Measurements from ENCODE around the gene SLC25A47.

DNA sequence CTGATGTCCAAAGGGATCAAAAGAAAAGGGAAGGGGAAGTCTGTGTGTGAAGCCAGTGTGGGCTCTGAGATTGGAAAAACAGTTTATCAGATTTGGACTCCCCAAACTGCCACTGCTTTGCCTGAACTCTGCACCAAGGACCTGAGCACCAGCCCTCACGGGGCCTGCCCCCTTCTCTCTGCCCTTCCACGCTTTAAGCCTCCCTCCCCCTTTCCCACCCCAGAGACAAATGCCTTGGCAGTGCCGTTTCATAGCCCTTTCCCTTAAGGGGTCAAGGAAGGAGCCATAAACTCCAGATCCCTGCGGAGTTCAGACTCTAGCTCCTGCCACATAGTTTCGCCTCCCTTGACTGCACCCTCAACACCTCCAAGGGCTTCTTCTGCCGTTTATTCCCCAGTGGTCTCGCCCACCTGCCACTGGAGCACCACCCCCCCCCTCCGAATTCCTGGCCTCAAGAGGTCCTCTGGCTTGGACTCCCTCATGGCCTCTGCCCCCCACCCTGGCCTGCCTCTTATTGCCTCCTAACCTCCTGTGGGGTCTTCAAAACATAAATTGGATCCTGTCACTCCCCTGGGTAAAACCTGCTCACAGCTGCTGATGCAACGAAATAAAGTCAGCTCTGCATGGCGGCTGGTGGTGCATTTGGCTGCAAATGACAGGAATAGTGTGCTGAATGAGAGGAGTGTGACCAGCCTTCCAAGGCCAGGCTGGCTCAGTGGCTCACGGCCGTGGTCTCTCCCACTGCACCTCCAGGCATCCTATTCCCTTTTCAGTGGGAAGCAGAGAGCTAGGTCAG, 35.7 kb upstream of the SLC25A47 start:
- TF ChIP-seq POLR2A (IDR thresholded peaks at IDR 0.05; ENCODE audit: low read depth, low read length) (no peak), POLR2AphosphoS5 (IDR thresholded peaks at IDR 0.05; ENCODE audit: low read depth, low read length) (no peak), TAF1 (IDR thresholded peaks at IDR 0.05; ENCODE audit: borderline replicate concordance, low read depth, low read length) (no peak)

All from GM12892 (cell line).